ENCODE measurements around the gene CDH18. TPM values are rescaled to one million over a fixed set of nuclear protein-coding genes. Genes with fewer than 3 reads are reported as not detected.
A peak's percentile ranks its signal among the peaks of the same experiment; 100 is the strongest.

CDH18 gene
- total RNA-seq, 1 experiment from 2014 or later = 7.0 TPM

- no TSS peak for BruUV-seq (replicated peaks)
- TF ChIP-seq TCF7L2 (IDR thresholded peaks at IDR 0.05; ENCODE audit: low read depth, low read length) = no peak
- no peak for TF ChIP-seq REST (IDR thresholded peaks at IDR 0.05; ENCODE audit: insufficient read depth in 1 of 2, low read depth in 2 of 2, low read length in 1 of 2)
- no peak for TF ChIP-seq SIN3A (IDR thresholded peaks at IDR 0.05; ENCODE audit: borderline replicate concordance, insufficient read depth, low read depth, low read length)
- TF ChIP-seq POLR2AphosphoS5 (IDR thresholded peaks at IDR 0.05; ENCODE audit: low read depth, low read length) = no peak
- TF ChIP-seq CTCF (IDR thresholded peaks at IDR 0.05) = no peak; the same call in 1 of the 2 replicates
- ATAC-seq (no peak), DNase-seq (ENCODE audit: low read depth, low spot score) (peak; percentile 15)
- no peaks in the 10 kb centered on the region for H3K27me3 ChIP-seq (ENCODE audit: control insufficient read depth, insufficient read depth, low read length)
- H3K27ac ChIP-seq (ENCODE audit: low read length) = no peak overlapping the region
- no peaks in the 10 kb centered on the region for H3K36me3 ChIP-seq (ENCODE audit: control insufficient read depth, insufficient read depth, low read length)
- intact Hi-C loops (cut with micrococcal nuclease; ENCODE audit: unreplicated experiment) (no loop called here), in situ Hi-C loops (cut with HindIII; ENCODE audit: low pct_unique_long_range_greater_than_20kb, low sequenced_read_pairs) (no loop called here)
- no peak overlapping the region for H3K4me3 ChIP-seq (ENCODE audit: low read depth in 2 of 2, low read length in 2 of 2)
- no peaks in the 10 kb centered on the region for H3K9me3 ChIP-seq (ENCODE audit: control insufficient read depth, insufficient read depth, low read depth, low read length)
- POLR2A ChIA-PET = no interaction called here
- CTCF ChIA-PET = interaction anchor here (0.6 to 0.8 kb wide), 7 partner anchors 35 to 1216 kb away, joined by 3 to 7 read pairs (median 4); no protein-coding TSS in a partner anchor
- H3K4me1 ChIP-seq (ENCODE audit: control insufficient read depth, insufficient read depth, low read length) = no peaks in the 10 kb centered on the region; the same call in 1 of the 2 replicates
Measured at GRCh38 chr5:19608444-19609002, 379.5 kb downstream of the CDH18 start.

GRCh38 chr5:19605846-19606407, 382.1 kb downstream of the CDH18 start:
- no TSS peak for BruUV-seq (replicated peaks)
- intact Hi-C loops (cut with micrococcal nuclease; ENCODE audit: unreplicated experiment) (no loop called here), in situ Hi-C loops (cut with HindIII; ENCODE audit: low pct_unique_long_range_greater_than_20kb, low sequenced_read_pairs) (no loop called here)
- no peak overlapping the region for H3K4me3 ChIP-seq (ENCODE audit: low read depth in 2 of 2, low read length in 2 of 2)
- no peaks in the 10 kb centered on the region for H3K27me3 ChIP-seq (ENCODE audit: control insufficient read depth, insufficient read depth, low read length)
- no peak for ATAC-seq
- H3K27ac ChIP-seq (ENCODE audit: low read length) = no peak overlapping the region; the same call in 1 of the 2 replicates
- ChIA-PET POLR2A (no interaction called here), CTCF (no interaction called here)
- H3K36me3 ChIP-seq (ENCODE audit: control insufficient read depth, insufficient read depth, low read length) = no peaks in the 10 kb centered on the region
- H3K4me1 ChIP-seq (ENCODE audit: control insufficient read depth, insufficient read depth, low read length) = no peaks in the 10 kb centered on the region; the same call in 1 of the 2 replicates
- no peak for DNase-seq (ENCODE audit: low read depth, low spot score)
- H3K9me3 ChIP-seq (ENCODE audit: control insufficient read depth, insufficient read depth, low read depth, low read length) = peaks cover 17% of the 10 kb centered on the region; the same call in 1 of the 2 replicates
- TF ChIP-seq REST (IDR thresholded peaks at IDR 0.05; ENCODE audit: insufficient read depth in 1 of 2, low read depth in 2 of 2, low read length in 1 of 2) = no peak
- TF ChIP-seq SIN3A (IDR thresholded peaks at IDR 0.05; ENCODE audit: borderline replicate concordance, insufficient read depth, low read depth, low read length) = no peak
- no peak for TF ChIP-seq TCF7L2 (IDR thresholded peaks at IDR 0.05; ENCODE audit: low read depth, low read length)
- TF ChIP-seq CTCF (IDR thresholded peaks at IDR 0.05) = no peak
- TF ChIP-seq POLR2AphosphoS5 (IDR thresholded peaks at IDR 0.05; ENCODE audit: low read depth, low read length) = no peak

Measured in Panc1 (cell line).